ENCODE measurements around the gene KATNBL1. TPM values are rescaled to one million over a fixed set of nuclear protein-coding genes. Genes with fewer than 3 reads are reported as not detected.
"Not testable (repeated sequence)": the region's sequence is repeated elsewhere in the genome, so short reads cannot be mapped to it uniquely, and the experiment has no call there.

The KATNBL1 gene
- total RNA-seq, 4 donors from 2014 or later = 25.7 to 42.8 (median 39.2) TPM

DNA sequence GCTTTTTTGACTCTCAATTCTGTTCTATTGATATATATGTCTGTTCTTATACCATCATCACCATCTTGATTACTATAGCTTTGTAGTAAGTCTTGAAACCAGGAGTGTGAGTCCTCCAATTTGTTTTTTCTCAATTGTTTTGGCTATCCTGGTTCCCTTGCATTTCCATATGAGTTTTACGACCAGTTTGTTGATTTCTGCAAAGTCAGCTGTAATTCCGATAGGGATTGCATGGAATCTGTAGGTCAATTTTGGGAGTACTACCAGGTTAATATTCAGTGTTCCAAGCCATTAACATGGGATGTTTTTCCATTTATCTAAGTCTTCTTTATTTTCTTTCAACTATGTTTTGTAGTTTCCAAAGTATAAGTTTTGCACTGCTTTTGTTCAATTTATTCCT, 81.0 kb downstream of the KATNBL1 start:
- no peak for DNase-seq (ENCODE audit: low spot score in 2 of 2)
- 48 to 50% methylated on average over 2 of the region's 2 CpGs for WGBS, 2 donors
- no peak overlapping the region for H3K4me3 ChIP-seq (ENCODE audit: low read depth, poor library complexity, severe bottlenecking)
- no peak for TF ChIP-seq POLR2A (IDR thresholded peaks at IDR 0.05)
- TF ChIP-seq, protein P1, sequence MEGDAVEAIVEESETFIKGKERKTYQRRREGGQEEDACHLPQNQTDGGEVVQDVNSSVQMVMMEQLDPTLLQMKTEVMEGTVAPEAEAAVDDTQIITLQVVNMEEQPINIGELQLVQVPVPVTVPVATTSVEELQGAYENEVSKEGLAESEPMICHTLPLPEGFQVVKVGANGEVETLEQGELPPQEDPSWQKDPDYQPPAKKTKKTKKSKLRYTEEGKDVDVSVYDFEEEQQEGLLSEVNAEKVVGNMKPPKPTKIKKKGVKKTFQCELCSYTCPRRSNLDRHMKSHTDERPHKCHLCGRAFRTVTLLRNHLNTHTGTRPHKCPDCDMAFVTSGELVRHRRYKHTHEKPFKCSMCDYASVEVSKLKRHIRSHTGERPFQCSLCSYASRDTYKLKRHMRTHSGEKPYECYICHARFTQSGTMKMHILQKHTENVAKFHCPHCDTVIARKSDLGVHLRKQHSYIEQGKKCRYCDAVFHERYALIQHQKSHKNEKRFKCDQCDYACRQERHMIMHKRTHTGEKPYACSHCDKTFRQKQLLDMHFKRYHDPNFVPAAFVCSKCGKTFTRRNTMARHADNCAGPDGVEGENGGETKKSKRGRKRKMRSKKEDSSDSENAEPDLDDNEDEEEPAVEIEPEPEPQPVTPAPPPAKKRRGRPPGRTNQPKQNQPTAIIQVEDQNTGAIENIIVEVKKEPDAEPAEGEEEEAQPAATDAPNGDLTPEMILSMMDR (IDR thresholded peaks at IDR 0.05) = no peak
- intact Hi-C loops (cut with DNase I; ENCODE audit: low total_unique reads) = no loop called here

DNA sequence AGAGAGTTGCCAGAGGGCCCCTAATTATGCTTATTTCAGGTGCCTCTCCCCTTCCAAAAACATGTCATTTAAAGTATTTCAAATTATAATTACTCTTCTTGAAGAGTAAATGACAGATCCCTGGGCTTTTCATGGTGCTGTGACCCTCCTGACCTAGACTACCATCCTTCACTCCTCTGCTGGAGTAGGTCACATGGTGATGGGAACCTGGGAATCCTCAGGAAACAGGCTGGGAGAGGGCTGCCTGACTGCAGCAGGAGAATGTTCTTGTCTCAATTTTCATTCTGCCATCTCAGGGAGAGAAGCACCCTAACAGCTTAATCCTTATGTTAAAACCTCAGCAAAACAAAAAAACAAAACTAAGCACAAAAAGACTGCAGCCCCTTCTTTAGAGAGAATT, 83.4 kb downstream of the KATNBL1 start:
- intact Hi-C loops (cut with DNase I; ENCODE audit: low total_unique reads) = no loop called here
- TF ChIP-seq, protein P1 (IDR thresholded peaks at IDR 0.05) = no peak
- TF ChIP-seq POLR2A (IDR thresholded peaks at IDR 0.05) = no peak

DNA sequence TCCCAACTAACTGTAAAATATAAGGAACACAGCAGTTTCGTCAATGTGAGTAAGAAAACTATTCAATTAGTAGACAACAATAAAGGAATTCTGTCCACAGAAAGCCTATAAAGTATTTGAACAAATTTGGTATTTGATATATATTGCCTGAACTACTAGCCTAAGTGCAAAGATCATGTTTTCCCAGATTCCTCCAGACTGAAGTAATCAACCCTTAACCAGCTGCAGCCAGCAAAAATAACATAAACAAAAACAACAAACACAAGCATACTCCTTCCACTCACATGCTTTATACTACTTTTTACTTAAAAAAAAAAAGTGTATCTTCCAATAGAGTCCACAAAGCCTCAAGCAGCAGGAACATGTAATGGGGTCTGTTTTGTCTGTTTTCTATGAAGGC, 84.0 kb downstream of the KATNBL1 start:
- intact Hi-C loops (cut with DNase I; ENCODE audit: low total_unique reads) = no loop called here
- no peak for DNase-seq (ENCODE audit: low spot score in 2 of 2)
- WGBS, 2 donors = 71 to 75% methylated on average over 1 of the region's 1 CpG
- no peak for TF ChIP-seq POLR2A (IDR thresholded peaks at IDR 0.05)
- TF ChIP-seq, protein P1 (IDR thresholded peaks at IDR 0.05) = no peak
- H3K4me3 ChIP-seq (ENCODE audit: low read depth, poor library complexity, severe bottlenecking) = no peak overlapping the region

More for the DNA sequence above, 83.4 kb downstream of the KATNBL1 start:
- DNase-seq (ENCODE audit: low spot score in 2 of 2) = no peak
- H3K4me3 ChIP-seq (ENCODE audit: low read depth, poor library complexity, severe bottlenecking) = no peak overlapping the region

DNA sequence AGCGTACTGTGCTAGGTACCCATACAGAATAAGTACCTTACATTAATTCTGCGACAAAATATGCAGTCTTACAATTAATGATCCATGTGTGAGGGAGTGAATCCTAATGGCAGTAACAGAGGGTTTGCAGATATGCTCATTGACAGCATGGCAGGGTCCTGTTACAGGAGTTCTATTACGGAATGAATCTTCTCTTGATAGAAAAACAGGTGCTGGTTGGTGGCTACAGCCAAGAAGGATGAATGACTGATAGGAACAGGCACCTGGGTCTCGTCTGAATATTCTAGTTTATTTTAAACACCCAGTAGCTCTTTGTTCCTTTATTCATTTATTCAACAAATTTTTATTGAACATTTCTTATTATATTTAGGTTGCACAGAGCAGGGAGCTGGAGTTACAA, 85.2 kb downstream of the KATNBL1 start:
- intact Hi-C loops (cut with DNase I; ENCODE audit: low total_unique reads) = no loop called here
- TF ChIP-seq, protein P1 (IDR thresholded peaks at IDR 0.05) = no peak
- TF ChIP-seq POLR2A (IDR thresholded peaks at IDR 0.05) = no peak
- WGBS, 2 donors = 79 to 84% methylated on average over 4 of the region's 4 CpGs
- H3K4me3 ChIP-seq (ENCODE audit: low read depth, poor library complexity, severe bottlenecking) = no peak overlapping the region
- no peak for DNase-seq (ENCODE audit: low spot score in 2 of 2)

DNA sequence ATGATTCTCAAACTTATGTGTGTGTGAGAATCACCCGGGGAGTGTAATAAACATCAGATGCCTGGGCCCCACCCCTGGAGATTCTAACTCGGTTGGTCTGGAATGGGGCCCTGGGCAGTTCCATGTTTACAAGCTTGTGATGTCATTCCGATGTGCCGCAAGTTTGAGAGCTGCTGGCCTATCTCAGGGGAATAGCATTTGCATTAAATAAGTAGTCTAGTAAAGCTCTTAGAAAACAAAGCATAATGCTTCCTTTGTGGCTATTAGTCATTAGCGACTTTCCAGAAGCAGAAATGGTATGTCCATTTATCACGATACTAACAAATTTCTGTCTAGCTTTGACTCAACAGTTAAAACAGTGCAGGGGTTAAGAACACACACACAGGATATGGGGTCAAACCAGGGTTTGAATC, 87.1 kb downstream of the KATNBL1 start:
- 50 to 55% methylated on average over 6 of the region's 6 CpGs for WGBS, 2 donors

DNA sequence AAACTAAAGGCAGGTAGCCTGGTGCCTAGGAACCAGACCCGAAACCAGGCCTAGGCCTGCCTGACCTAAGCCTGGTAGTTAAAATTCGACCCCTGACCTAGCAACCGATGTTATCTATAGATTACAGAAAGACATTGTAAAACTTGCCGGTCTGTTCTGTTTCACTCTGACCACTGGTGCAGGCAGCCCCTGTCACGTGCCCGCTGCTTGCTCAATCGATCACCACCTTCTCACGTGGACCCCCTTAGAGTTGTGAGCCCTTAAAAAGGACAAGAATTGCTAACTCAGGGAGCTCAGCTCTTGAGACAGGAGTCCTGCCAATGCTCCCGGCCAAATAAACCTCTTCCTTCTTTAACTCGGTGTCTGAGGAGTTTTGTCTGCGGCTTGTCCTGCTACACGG, 88.1 kb downstream of the KATNBL1 start:
- intact Hi-C loops (cut with DNase I; ENCODE audit: low total_unique reads) = not testable (repeated sequence)

More for the DNA sequence above, 87.1 kb downstream of the KATNBL1 start:
- TF ChIP-seq, protein P1 (IDR thresholded peaks at IDR 0.05) = no peak
- no peak for TF ChIP-seq POLR2A (IDR thresholded peaks at IDR 0.05)
- no peak for DNase-seq (ENCODE audit: low spot score in 2 of 2)
- no peak overlapping the region for H3K4me3 ChIP-seq (ENCODE audit: low read depth, poor library complexity, severe bottlenecking)
- intact Hi-C loops (cut with DNase I; ENCODE audit: low total_unique reads) = no loop called here

DNA sequence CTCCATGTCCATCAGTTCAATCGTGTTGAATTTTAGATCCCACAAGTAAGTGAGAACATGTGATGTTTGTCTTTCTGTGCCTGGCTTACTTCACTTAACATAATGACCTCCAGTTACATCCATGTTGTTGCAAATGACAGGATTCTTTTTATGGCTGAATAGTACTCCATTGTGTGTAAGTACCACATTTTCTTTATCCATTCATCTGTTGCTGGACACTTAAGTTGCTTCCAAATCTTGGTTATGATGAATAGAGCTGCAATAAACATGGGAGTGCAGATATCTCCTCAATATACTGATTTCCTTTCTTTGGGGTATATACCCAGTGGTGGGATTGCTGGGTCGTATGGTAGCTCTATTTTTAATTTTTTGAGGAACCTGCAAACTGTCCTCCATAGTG, 89.5 kb downstream of the KATNBL1 start:
- H3K4me3 ChIP-seq (ENCODE audit: low read depth, poor library complexity, severe bottlenecking); DNase-seq (ENCODE audit: low spot score in 2 of 2); intact Hi-C loops (cut with DNase I; ENCODE audit: low total_unique reads): not testable (repeated sequence)
- WGBS, 2 donors = 70 to 82% methylated on average over 2 of the region's 2 CpGs

More for the DNA sequence above, 88.1 kb downstream of the KATNBL1 start:
- not testable (repeated sequence) for DNase-seq (ENCODE audit: low spot score in 2 of 2); H3K4me3 ChIP-seq (ENCODE audit: low read depth, poor library complexity, severe bottlenecking)
- WGBS, 2 donors = 61 to 67% methylated on average over 12 of the region's 12 CpGs

Measured in lower leg skin (tissue), 4 donors.